Lung (tissue), 12 donors: ENCODE measurements around the gene CLTC. TPM values are rescaled to one million over a fixed set of nuclear protein-coding genes. Genes with fewer than 3 reads are reported as not detected.

Experiments
- ATAC-seq: fragments of 200-7000 bp; cut with Tn5 transposase; one replicate; pipeline ENCODE4 v1.9.1; 2020; ENCODE audit warnings: moderate number of reproducible peaks; ENCODE audit not compliant: insufficient read depth, low FRiP score
- DNase-seq, 3 donors: peaks; one replicate each; pipeline ENCODE4 v3.0.0-alpha.2; 2013 to 2017
- H3K27ac ChIP-seq, 2 donors: one replicate each; pipeline ENCODE4 v1.5.1; 2013; ENCODE audit warnings: mild to moderate bottlenecking in 2 of 2, moderate library complexity in 2 of 2, control low read depth in 1 of 2, inconsistent platforms in 1 of 2, low read depth in 1 of 2, low read length in 1 of 2
- H3K27me3 ChIP-seq, 3 donors: one replicate each; pipeline ENCODE4 v1.5.1; 2013; ENCODE audit warnings: low read length in 2 of 3; ENCODE audit not compliant: control insufficient read depth in 3 of 3, insufficient read depth in 3 of 3
- H3K36me3 ChIP-seq, 4 donors: one replicate each; pipeline ENCODE4 v1.5.1; 2013; ENCODE audit warnings: low read length in 4 of 4, mild to moderate bottlenecking in 1 of 4, moderate library complexity in 1 of 4; ENCODE audit not compliant: control insufficient read depth in 4 of 4, insufficient read depth in 4 of 4
- H3K4me1 ChIP-seq, 5 donors: one replicate each; pipeline ENCODE4 v1.5.1; 2013; ENCODE audit warnings: low read length in 5 of 5, mild to moderate bottlenecking in 2 of 5, moderate library complexity in 1 of 5; ENCODE audit not compliant: control insufficient read depth in 5 of 5, insufficient read depth in 5 of 5
- H3K4me3 ChIP-seq: one replicate; pipeline ENCODE4 v1.5.1; 2013; ENCODE audit warnings: mild to moderate bottlenecking, control low read depth, moderate library complexity
- H3K9ac ChIP-seq, 2 donors: one replicate each; pipeline ENCODE4 v1.5.1; 2013; ENCODE audit warnings: low read length in 2 of 2, control low read depth in 1 of 2; ENCODE audit not compliant: insufficient read depth in 1 of 2
- H3K9me3 ChIP-seq, 4 donors: one replicate each; pipeline ENCODE4 v1.5.1; 2013; ENCODE audit warnings: low read length in 3 of 4, mild to moderate bottlenecking in 1 of 4, moderate library complexity in 1 of 4; ENCODE audit not compliant: control insufficient read depth in 4 of 4, insufficient read depth in 3 of 4
- CTCF ChIP-seq: IDR thresholded peaks from 2 replicates; pipeline ENCODE4 v1.5.1; 2012; ENCODE audit warnings: mild to moderate bottlenecking; ENCODE audit errors: control extremely low read depth, extremely low read depth
- WGBS, 2 donors: extraction: QIAGEN DNeasy Blood & Tissue Kit; methylation state at CpG; one replicate each; pipeline ENCODE4 v1.1.7; 2013; 5-methylcytosine and 5-hydroxymethylcytosine counted together
- polyA plus RNA-seq, 2 donors: library from polyadenylated mRNA; stranded (reverse); fragments of 200-250 nt; gene quantifications; one replicate each; pipeline ENCODE4 v1.2.1, GENCODE V29; 2013
- total RNA-seq, 2 donors: library from RNA; depleted of rRNA in 1 of 2; stranded (reverse); fragments of >200 nt in 1 of 2; gene quantifications; one replicate each; pipeline ENCODE4 v1.2.1, GENCODE V29; 2014 to 2021
- donor health status: control.
- donor health status: control.
- donor health status: Bipolar disorder and iron deficiency.
- donor health status: healthy.
- donor health status: DM: yes; HTN: yes; CAD: no.

The CLTC gene
- total and polyA plus RNA-seq, 4 donors: 87.7 to 246 (median 162) TPM

GRCh38 chr17:59611503-59611902 is 8.2 kb upstream of the CLTC start:
- TF ChIP-seq CTCF: no peak
- ATAC-seq: no peak
- Histone ChIP-seq H3K27ac (no peak overlapping the region), H3K27me3 (no peaks in the 10 kb centered on the region), H3K36me3 (peaks cover 5 to 24% (median 11%) of the 10 kb centered on the region in 4 donors), H3K9me3 (no peaks in the 10 kb centered on the region), H3K9ac (no peak overlapping the region), H3K4me1 (no peaks in the 10 kb centered on the region), H3K4me3 (no peak overlapping the region)
- no peak for DNase-seq

- WGBS, 2 donors: 95 to 96% methylated on average over 7 of the region's 7 CpGs
- no peak overlapping the region for H3K27ac ChIP-seq
These were observed 3.3 kb upstream of the CLTC start for GRCh38 chr17:59616253-59616920.

GRCh38 chr17:59617156-59617732 is 2.5 kb upstream of the CLTC start:
- DNase-seq (peak in 1 of 3 donors; percentile 23), ATAC-seq (no peak)
- H3K36me3 ChIP-seq: peaks cover 0 to 8% (median 0%) of the 10 kb centered on the region in 4 donors
- H3K27ac ChIP-seq: no peak overlapping the region
- H3K4me1 ChIP-seq: peaks cover under 1 to 21% (median 9%) of the 10 kb centered on the region in 5 donors
- H3K9me3 ChIP-seq: no peaks in the 10 kb centered on the region
- 85 to 86% methylated on average over 1 of the region's 1 CpG for WGBS, 2 donors
- H3K4me3 ChIP-seq: no peak overlapping the region
- no peak overlapping the region for H3K9ac ChIP-seq
- no peak for TF ChIP-seq CTCF
- H3K27me3 ChIP-seq: no peaks in the 10 kb centered on the region

More at GRCh38 chr17:59616253-59616920, 3.3 kb upstream of the CLTC start:
- ATAC-seq: no peak
- Histone ChIP-seq H3K27me3 (no peaks in the 10 kb centered on the region), H3K9me3 (no peaks in the 10 kb centered on the region), H3K36me3 (peaks cover 0 to 8% (median 0%) of the 10 kb centered on the region in 4 donors), H3K4me3 (no peak overlapping the region), H3K9ac (no peak overlapping the region), H3K4me1 (peaks cover 0 to 12% (median 4%) of the 10 kb centered on the region in 5 donors)
- TF ChIP-seq CTCF: no peak
- DNase-seq: no peak
